Chondrocyte (in vitro differentiated cells): ENCODE data around the gene CLRN3. TPM values are rescaled to one million over a fixed set of nuclear protein-coding genes. Genes with fewer than 3 reads are reported as not detected.
A peak's percentile ranks its signal among the peaks of the same experiment; 100 is the strongest.

Source experiments
- DNase-seq: peaks from one replicate; pipeline ENCODE4 v3.0.0; 2021; ENCODE audit warnings: mixed read lengths, low spot score
- H3K27ac Mint-ChIP-seq: one replicate; pipeline ENCODE4 v1.8.0; 2021; ENCODE audit warnings: mild to moderate bottlenecking, moderate library complexity, mixed read lengths; ENCODE audit not compliant: unreplicated experiment
- H3K27me3 Mint-ChIP-seq: 2 replicates; pipeline ENCODE4 v1.8.0; 2021; ENCODE audit warnings: low read depth, mixed read lengths
- H3K36me3 Mint-ChIP-seq: 2 replicates; pipeline ENCODE4 v1.8.0; 2021; ENCODE audit warnings: low read depth, mixed read lengths
- H3K4me1 Mint-ChIP-seq: 2 replicates; pipeline ENCODE4 v1.8.0; 2021; ENCODE audit warnings: low read depth, mild to moderate bottlenecking, mixed read lengths
- H3K4me3 Mint-ChIP-seq: one replicate; pipeline ENCODE4 v1.8.0; 2021; ENCODE audit warnings: mild to moderate bottlenecking, moderate library complexity, mixed read lengths; ENCODE audit not compliant: unreplicated experiment
- H3K9me3 Mint-ChIP-seq: 2 replicates; pipeline ENCODE4 v1.8.0; 2021; ENCODE audit warnings: low read depth, mixed read lengths
- CTCF ChIP-seq: fragments of 200-600 bp; sonication (generic); IDR thresholded peaks from 2 replicates; pipeline ENCODE4 v1.5.0; 2021; ENCODE audit warnings: antibody characterized with exemption, mild to moderate bottlenecking, moderate library complexity
- long read RNA-seq: library from polyadenylated mRNA; stranded (forward); transcript quantifications from one replicate; pipeline ENCODE4 v2.0.0, GENCODE V29; 2021
- total RNA-seq: library from RNA; stranded (reverse); gene quantifications from 3 replicates; pipeline ENCODE4 v1.2.1, GENCODE V29; 2021

CLRN3 gene, protein sequence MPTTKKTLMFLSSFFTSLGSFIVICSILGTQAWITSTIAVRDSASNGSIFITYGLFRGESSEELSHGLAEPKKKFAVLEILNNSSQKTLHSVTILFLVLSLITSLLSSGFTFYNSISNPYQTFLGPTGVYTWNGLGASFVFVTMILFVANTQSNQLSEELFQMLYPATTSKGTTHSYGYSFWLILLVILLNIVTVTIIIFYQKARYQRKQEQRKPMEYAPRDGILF
- not detected in 3 replicates for total RNA-seq
- long read RNA-seq, result 0 reads

GRCh38 chr10:127892743-127893142, at the start of gene CLRN3:
Gene CLRN3 (minus strand): TSS chr10:127892941. CDS start chr10:127892784, 157 bp downstream.
- Mint-ChIP-seq H3K4me1 (peaks cover 14% of the 10 kb centered on the region), H3K9me3 (peaks cover 3% of the 10 kb centered on the region), H3K36me3 (no peaks in the 10 kb centered on the region), H3K4me3 (no peak within 1 kb of the TSS), H3K27ac (no peak within 1 kb of the TSS), H3K27me3 (peaks cover 3% of the 10 kb centered on the region)
- DNase-seq, result no peak
- TF ChIP-seq CTCF, result no peak

- H3K4me1 Mint-ChIP-seq, result peaks cover 62% of the 10 kb centered on the region
- no peaks in the 10 kb centered on the region for H3K36me3 Mint-ChIP-seq
- no peak for TF ChIP-seq CTCF
- no peaks in the 10 kb centered on the region for H3K27me3 Mint-ChIP-seq
- H3K27ac Mint-ChIP-seq, result no peak overlapping the region
- no peak for DNase-seq
- no peaks in the 10 kb centered on the region for H3K9me3 Mint-ChIP-seq
- no peak overlapping the region for H3K4me3 Mint-ChIP-seq
Observed at GRCh38 chr10:127940866-127941640, 48.3 kb upstream of the CLRN3 start.

GRCh38 chr10:127939786-127940330, 47.1 kb upstream of the CLRN3 start:
- Mint-ChIP-seq H3K27me3 (no peaks in the 10 kb centered on the region), H3K36me3 (no peaks in the 10 kb centered on the region)

GRCh38 chr10:127937915-127938463, 45.2 kb upstream of the CLRN3 start:
- no peak for TF ChIP-seq CTCF
- Mint-ChIP-seq H3K9me3 (no peaks in the 10 kb centered on the region), H3K4me1 (peaks cover 53% of the 10 kb centered on the region)

More at GRCh38 chr10:127939786-127940330, 47.1 kb upstream of the CLRN3 start:
- no peaks in the 10 kb centered on the region for H3K9me3 Mint-ChIP-seq
- H3K4me3 Mint-ChIP-seq, result no peak overlapping the region
- H3K4me1 Mint-ChIP-seq, result peaks cover 62% of the 10 kb centered on the region
- no peak for TF ChIP-seq CTCF
- peak overlapping the region; percentile 86 for H3K27ac Mint-ChIP-seq
- DNase-seq, result no peak

GRCh38 chr10:127937069-127937468, 44.3 kb upstream of the CLRN3 start:
- no peaks in the 10 kb centered on the region for H3K9me3 Mint-ChIP-seq
- peaks cover 45% of the 10 kb centered on the region for H3K4me1 Mint-ChIP-seq
- no peak overlapping the region for H3K4me3 Mint-ChIP-seq
- H3K36me3 Mint-ChIP-seq, result peaks cover 2% of the 10 kb centered on the region
- no peaks in the 10 kb centered on the region for H3K27me3 Mint-ChIP-seq
- DNase-seq, result no peak
- H3K27ac Mint-ChIP-seq, result no peak overlapping the region
- no peak for TF ChIP-seq CTCF

More at GRCh38 chr10:127937915-127938463, 45.2 kb upstream of the CLRN3 start:
- no peaks in the 10 kb centered on the region for H3K27me3 Mint-ChIP-seq
- H3K27ac Mint-ChIP-seq, result peak overlapping the region; percentile 73
- H3K36me3 Mint-ChIP-seq, result peaks cover 2% of the 10 kb centered on the region
- DNase-seq, result no peak
- no peak overlapping the region for H3K4me3 Mint-ChIP-seq
